ENCODE results near the gene ICAM4. TPM values are rescaled to one million over a fixed set of nuclear protein-coding genes. Genes with fewer than 3 reads are reported as not detected.

The ICAM4 gene
- total and polyA plus RNA-seq, 5 donors from 2014 or later = 0.20 to 0.67 (median 0.44) TPM

DNA sequence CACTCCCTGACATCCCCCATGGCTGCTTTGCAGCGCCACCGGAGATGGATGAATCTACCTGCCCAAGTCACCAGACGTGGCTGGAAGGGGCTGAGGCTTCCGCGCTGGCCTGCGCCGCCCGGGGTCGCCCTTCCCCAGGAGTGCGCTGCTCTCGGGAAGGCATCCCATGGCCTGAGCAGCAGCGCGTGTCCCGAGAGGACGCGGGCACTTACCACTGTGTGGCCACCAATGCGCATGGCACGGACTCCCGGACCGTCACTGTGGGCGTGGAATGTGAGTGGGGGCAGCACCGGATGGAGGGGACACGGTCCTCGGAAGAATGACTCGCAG, 7.6 kb downstream of the ICAM4 start:
- peaks cover 0 to 55% (median 18%) of the 10 kb centered on the region in 4 donors for H3K4me1 Mint-ChIP-seq
- no peaks in the 10 kb centered on the region for H3K36me3 Mint-ChIP-seq
- H3K27ac Mint-ChIP-seq = no peak overlapping the region
- peak overlapping the region in 2 of 4 donors; percentile 4 to 76 for H3K4me3 Mint-ChIP-seq
- Histone ChIP-seq H3K27ac (ENCODE audit: insufficient read depth, low read length, poor library complexity, severe bottlenecking) (no peak overlapping the region), H3K27me3 (ENCODE audit: control insufficient read depth, insufficient read depth, low read length) (no peaks in the 10 kb centered on the region), H3K4me1 (ENCODE audit: control insufficient read depth, insufficient read depth, low read length, poor library complexity, severe bottlenecking) (peaks cover 68% of the 10 kb centered on the region), H3K4me3 (ENCODE audit: low read depth, low read length) (no peak overlapping the region), H3K9me3 (ENCODE audit: control insufficient read depth in 2 of 2, low read length in 2 of 2) (no peaks in the 10 kb centered on the region), H3K36me3 (ENCODE audit: control insufficient read depth, insufficient read depth, low read length) (no peaks in the 10 kb centered on the region)
- peaks cover 63% of the 10 kb centered on the region for H3K27me3 Mint-ChIP-seq
- DNase-seq (no peak), ATAC-seq (ENCODE audit: low read depth in 2 of 2) (no peak)
- H3K9me3 Mint-ChIP-seq = peaks cover 0 to 4% (median 0%) of the 10 kb centered on the region in 7 donors

GRCh38 chr19:10295305-10295846, 8.6 kb downstream of the ICAM4 start:
- H3K27me3 ChIP-seq (ENCODE audit: control insufficient read depth, insufficient read depth, low read length) = no peaks in the 10 kb centered on the region
- peaks cover 57% of the 10 kb centered on the region for H3K4me1 ChIP-seq (ENCODE audit: control insufficient read depth, insufficient read depth, low read length, poor library complexity, severe bottlenecking)
- Mint-ChIP-seq H3K4me3 (peak overlapping the region; percentile 76 to 94 (median 88)), H3K4me1 (peaks cover 0 to 48% (median 14%) of the 10 kb centered on the region in 4 donors), H3K27ac (peak overlapping the region in 2 of 3 donors; percentile 42 to 80), H3K27me3 (peaks cover 64% of the 10 kb centered on the region), H3K9me3 (peaks cover 0 to 4% (median 0%) of the 10 kb centered on the region in 7 donors), H3K36me3 (no peaks in the 10 kb centered on the region)
- peak; percentile 76 to 78 for ATAC-seq (ENCODE audit: low read depth in 2 of 2)
- H3K27ac ChIP-seq (ENCODE audit: insufficient read depth, low read length, poor library complexity, severe bottlenecking) = no peak overlapping the region
- peak overlapping the region; percentile 68 for H3K4me3 ChIP-seq (ENCODE audit: low read depth, low read length)
- H3K36me3 ChIP-seq (ENCODE audit: control insufficient read depth, insufficient read depth, low read length) = no peaks in the 10 kb centered on the region
- peak; percentile 68 to 84 (median 72) for DNase-seq
- no peaks in the 10 kb centered on the region for H3K9me3 ChIP-seq (ENCODE audit: control insufficient read depth in 2 of 2, low read length in 2 of 2)

GRCh38 chr19:10295847-10296591, 9.3 kb downstream of the ICAM4 start:
- Mint-ChIP-seq H3K9me3 (peaks cover 0 to 3% (median 0%) of the 10 kb centered on the region in 7 donors), H3K27me3 (peaks cover 58% of the 10 kb centered on the region), H3K27ac (peak overlapping the region in 2 of 3 donors; percentile 42 to 80), H3K36me3 (no peaks in the 10 kb centered on the region), H3K4me3 (peak overlapping the region; percentile 76 to 94 (median 88)), H3K4me1 (peaks cover 0 to 41% (median 11%) of the 10 kb centered on the region in 4 donors)
- ATAC-seq (ENCODE audit: low read depth in 2 of 2) (no peak), DNase-seq (no peak)
- H3K4me3 ChIP-seq (ENCODE audit: low read depth, low read length) = peak overlapping the region; percentile 68
- no peak overlapping the region for H3K27ac ChIP-seq (ENCODE audit: insufficient read depth, low read length, poor library complexity, severe bottlenecking)
- H3K4me1 ChIP-seq (ENCODE audit: control insufficient read depth, insufficient read depth, low read length, poor library complexity, severe bottlenecking) = peaks cover 51% of the 10 kb centered on the region
- H3K9me3 ChIP-seq (ENCODE audit: control insufficient read depth in 2 of 2, low read length in 2 of 2) = no peaks in the 10 kb centered on the region
- H3K27me3 ChIP-seq (ENCODE audit: control insufficient read depth, insufficient read depth, low read length) = no peaks in the 10 kb centered on the region
- no peaks in the 10 kb centered on the region for H3K36me3 ChIP-seq (ENCODE audit: control insufficient read depth, insufficient read depth, low read length)

GRCh38 chr19:10299545-10300458, 13.0 kb downstream of the ICAM4 start:
- peaks cover 0 to 12% (median 5%) of the 10 kb centered on the region in 4 donors for H3K4me1 Mint-ChIP-seq
- H3K36me3 Mint-ChIP-seq = no peaks in the 10 kb centered on the region
- Histone ChIP-seq H3K4me3 (ENCODE audit: low read depth, low read length) (no peak overlapping the region), H3K27me3 (ENCODE audit: control insufficient read depth, insufficient read depth, low read length) (no peaks in the 10 kb centered on the region), H3K9me3 (ENCODE audit: control insufficient read depth in 2 of 2, low read length in 2 of 2) (no peaks in the 10 kb centered on the region), H3K4me1 (ENCODE audit: control insufficient read depth, insufficient read depth, low read length, poor library complexity, severe bottlenecking) (peaks cover 14% of the 10 kb centered on the region), H3K36me3 (ENCODE audit: control insufficient read depth, insufficient read depth, low read length) (no peaks in the 10 kb centered on the region), H3K27ac (ENCODE audit: insufficient read depth, low read length, poor library complexity, severe bottlenecking) (no peak overlapping the region)
- peak overlapping the region in 2 of 3 donors; percentile 32 to 60 for H3K27ac Mint-ChIP-seq
- peaks cover 34% of the 10 kb centered on the region for H3K27me3 Mint-ChIP-seq
- H3K4me3 Mint-ChIP-seq = peak overlapping the region in 1 of 4 donors; percentile 80
- no peak for ATAC-seq (ENCODE audit: low read depth in 2 of 2)
- H3K9me3 Mint-ChIP-seq = no peaks in the 10 kb centered on the region
- no peak for DNase-seq

GRCh38 chr19:10305139-10305806, 18.5 kb downstream of the ICAM4 start:
- no peaks in the 10 kb centered on the region for H3K4me1 ChIP-seq (ENCODE audit: control insufficient read depth, insufficient read depth, low read length, poor library complexity, severe bottlenecking)
- DNase-seq = no peak

DNA sequence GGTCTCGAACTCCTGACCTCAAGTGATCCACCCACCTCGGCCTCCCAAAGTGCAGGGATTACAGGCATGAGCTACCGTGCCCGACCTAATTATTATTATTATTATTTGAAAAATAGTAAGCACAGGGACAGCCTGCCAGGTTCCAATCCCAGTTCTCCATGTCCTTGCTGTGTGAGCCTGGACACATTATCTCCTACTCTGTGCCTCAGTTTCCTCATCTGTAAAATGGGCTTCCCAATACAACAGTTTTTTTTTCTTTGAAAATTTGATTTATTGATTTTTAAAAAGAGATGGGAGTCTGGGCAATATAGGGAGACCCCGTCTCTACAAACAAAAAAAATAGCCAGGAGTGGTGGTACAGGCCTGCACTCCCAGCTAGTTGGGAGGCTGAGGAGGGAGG, 19.6 kb downstream of the ICAM4 start:
- Mint-ChIP-seq H3K27me3 (peaks cover 7% of the 10 kb centered on the region), H3K4me3 (no peak overlapping the region), H3K36me3 (no peaks in the 10 kb centered on the region), H3K4me1 (no peaks in the 10 kb centered on the region), H3K27ac (no peak overlapping the region), H3K9me3 (no peaks in the 10 kb centered on the region)
- Histone ChIP-seq H3K36me3 (ENCODE audit: control insufficient read depth, insufficient read depth, low read length) (no peaks in the 10 kb centered on the region), H3K4me1 (ENCODE audit: control insufficient read depth, insufficient read depth, low read length, poor library complexity, severe bottlenecking) (no peaks in the 10 kb centered on the region), H3K27me3 (ENCODE audit: control insufficient read depth, insufficient read depth, low read length) (no peaks in the 10 kb centered on the region), H3K9me3 (ENCODE audit: control insufficient read depth in 2 of 2, low read length in 2 of 2) (no peaks in the 10 kb centered on the region), H3K4me3 (ENCODE audit: low read depth, low read length) (no peak overlapping the region), H3K27ac (ENCODE audit: insufficient read depth, low read length, poor library complexity, severe bottlenecking) (no peak overlapping the region)
- ATAC-seq (ENCODE audit: low read depth in 2 of 2) = no peak
- no peak for DNase-seq

More at GRCh38 chr19:10305139-10305806, 18.5 kb downstream of the ICAM4 start:
- Mint-ChIP-seq H3K36me3 (no peaks in the 10 kb centered on the region), H3K4me3 (no peak overlapping the region), H3K4me1 (no peaks in the 10 kb centered on the region), H3K9me3 (no peaks in the 10 kb centered on the region), H3K27me3 (peaks cover 9% of the 10 kb centered on the region), H3K27ac (peak overlapping the region in 2 of 3 donors; percentile 11 to 26)
- ATAC-seq (ENCODE audit: low read depth in 2 of 2) = no peak
- Histone ChIP-seq H3K36me3 (ENCODE audit: control insufficient read depth, insufficient read depth, low read length) (no peaks in the 10 kb centered on the region), H3K27ac (ENCODE audit: insufficient read depth, low read length, poor library complexity, severe bottlenecking) (no peak overlapping the region), H3K27me3 (ENCODE audit: control insufficient read depth, insufficient read depth, low read length) (no peaks in the 10 kb centered on the region), H3K9me3 (ENCODE audit: control insufficient read depth in 2 of 2, low read length in 2 of 2) (no peaks in the 10 kb centered on the region), H3K4me3 (ENCODE audit: low read depth, low read length) (no peak overlapping the region)

GRCh38 chr19:10309423-10309822, 22.7 kb downstream of the ICAM4 start, which contains the start of gene ZGLP1:
ZGLP1 (minus strand) TSS chr19:10309815.
- ATAC-seq (ENCODE audit: low read depth in 2 of 2) (no peak), DNase-seq (no peak)
- Histone ChIP-seq H3K27ac (ENCODE audit: insufficient read depth, low read length, poor library complexity, severe bottlenecking) (no peak within 1 kb of the TSS), H3K36me3 (ENCODE audit: control insufficient read depth, insufficient read depth, low read length) (no peaks in the 10 kb centered on the region), H3K27me3 (ENCODE audit: control insufficient read depth, insufficient read depth, low read length) (no peaks in the 10 kb centered on the region), H3K9me3 (ENCODE audit: control insufficient read depth in 2 of 2, low read length in 2 of 2) (no peaks in the 10 kb centered on the region), H3K4me3 (ENCODE audit: low read depth, low read length) (no peak within 1 kb of the TSS), H3K4me1 (ENCODE audit: control insufficient read depth, insufficient read depth, low read length, poor library complexity, severe bottlenecking) (no peaks in the 10 kb centered on the region)
- Mint-ChIP-seq H3K4me1 (peaks cover 0 to 3% (median 0%) of the 10 kb centered on the region in 4 donors), H3K27ac (no peak within 1 kb of the TSS), H3K9me3 (no peaks in the 10 kb centered on the region), H3K27me3 (no peaks in the 10 kb centered on the region), H3K4me3 (no peak within 1 kb of the TSS), H3K36me3 (no peaks in the 10 kb centered on the region)

Data from CD4-positive, CD25-positive, alpha-beta regulatory T cell (primary cell).